Measurements from ENCODE around the gene MOXD1. TPM values are rescaled to one million over a fixed set of nuclear protein-coding genes. Genes with fewer than 3 reads are reported as not detected.

MOXD1 gene
- total RNA-seq = 4.5 and 6.5 TPM in 2 replicates
- polyA plus RNA-seq (2012) = 9.1 TPM

DNA sequence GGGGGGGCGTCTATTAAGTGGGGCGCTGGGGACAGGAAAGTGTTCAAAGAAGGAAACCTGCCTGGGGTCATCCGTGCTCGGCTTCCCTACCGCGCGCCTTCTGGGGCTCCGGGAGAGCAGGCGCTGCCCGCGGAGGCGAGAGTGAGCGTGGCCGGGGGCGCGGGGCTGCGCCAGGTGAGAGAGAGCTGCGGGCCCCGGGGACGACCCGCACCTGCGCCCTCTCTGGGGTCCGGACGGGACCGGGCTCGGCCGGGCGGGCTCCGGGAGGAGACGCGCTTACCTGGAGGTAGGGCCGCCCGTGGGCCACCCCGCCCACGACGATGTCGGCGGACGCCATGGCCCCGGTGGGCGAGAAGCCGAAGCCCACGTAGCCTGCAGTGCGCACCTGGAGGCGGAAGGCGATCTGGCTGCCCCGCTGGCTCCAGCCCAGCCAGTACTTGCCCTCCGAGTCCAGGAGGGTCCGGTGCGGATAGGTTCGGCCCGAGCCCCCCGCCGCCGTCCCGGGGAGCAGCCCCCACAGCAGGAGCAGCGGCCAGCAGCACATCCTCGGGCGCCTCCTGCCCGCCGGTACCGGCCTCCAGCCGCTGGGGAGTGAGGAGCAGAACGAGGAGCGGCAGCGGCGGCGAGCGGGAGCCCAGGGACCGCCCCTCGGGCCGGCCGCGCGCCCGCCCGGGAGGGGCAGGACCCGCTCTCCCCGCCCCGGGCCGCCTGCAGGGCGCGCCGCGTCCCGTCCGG lies at the start of gene MOXD1:
MOXD1 (minus strand) TSS at position 593 of the 735 bp plus-strand sequence; CDS start at position 544, 49 bp downstream.
- peak; percentile 57 for DNase-seq (ENCODE audit: low read depth)

GRCh38 chr6:132446855-132447241 lies 45.6 kb upstream of the MOXD1 start:
- no peak for DNase-seq (ENCODE audit: low read depth)

DNA sequence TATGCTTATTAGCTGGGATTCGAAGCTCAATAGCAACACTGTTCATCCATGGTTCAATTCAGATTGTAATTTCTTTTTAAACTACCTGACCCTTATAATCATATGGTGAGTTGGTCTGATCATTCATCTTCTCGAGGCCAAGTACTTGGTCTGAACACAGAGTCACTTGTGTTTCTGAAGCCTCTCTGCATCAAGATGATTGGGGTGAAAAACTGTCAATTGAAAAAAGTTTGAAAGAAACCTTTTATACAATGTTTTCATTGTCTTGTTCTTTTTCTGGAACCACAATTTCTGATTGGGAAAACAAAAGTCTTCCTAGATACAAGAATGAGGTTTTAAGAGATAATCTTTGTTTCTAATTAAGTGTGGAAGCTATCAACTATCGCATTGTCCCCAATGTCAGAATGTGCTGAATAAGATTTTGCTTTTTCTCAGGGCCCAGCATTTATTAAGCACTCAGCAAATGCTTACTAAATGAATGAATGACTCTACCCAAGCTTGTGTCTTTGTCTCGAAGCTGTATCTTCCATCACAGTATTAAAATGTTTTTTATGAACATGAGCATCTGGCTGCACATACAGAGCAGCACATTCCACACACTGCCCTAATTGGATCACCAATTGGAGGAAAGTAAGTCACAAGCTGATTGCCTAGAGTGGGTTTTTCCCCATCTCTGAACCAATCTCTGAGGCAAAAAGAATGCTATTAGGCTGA lies 45.0 kb upstream of the MOXD1 start:
- no peak for DNase-seq (ENCODE audit: low read depth)

- peak; percentile 46 for DNase-seq (ENCODE audit: low read depth)
Measured at GRCh38 chr6:132445201-132445951, 44.1 kb upstream of the MOXD1 start.

- no peak for DNase-seq (ENCODE audit: low read depth)
Measured at GRCh38 chr6:132443206-132443605, 41.9 kb upstream of the MOXD1 start.

DNA sequence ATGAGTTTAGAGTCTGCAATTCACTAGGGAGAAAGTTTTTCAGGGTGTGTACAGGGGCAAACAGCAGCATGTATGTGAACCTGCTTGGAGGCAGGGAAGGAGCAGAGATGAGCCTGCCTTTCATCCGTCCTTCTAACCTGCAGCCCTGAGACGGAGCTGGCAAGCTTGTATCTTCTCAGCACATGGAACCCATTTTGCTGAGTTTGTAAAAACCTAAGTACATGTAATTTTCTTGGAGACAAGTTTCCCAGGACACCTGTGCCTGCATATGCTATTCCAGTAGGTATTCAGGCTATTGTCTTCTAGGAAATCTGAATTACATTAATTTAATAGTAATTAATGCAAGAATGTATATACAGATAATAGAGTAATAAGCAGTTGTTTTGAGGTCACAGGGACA lies 28.8 kb upstream of the MOXD1 start:
- no peak for DNase-seq (ENCODE audit: low read depth)

DNA sequence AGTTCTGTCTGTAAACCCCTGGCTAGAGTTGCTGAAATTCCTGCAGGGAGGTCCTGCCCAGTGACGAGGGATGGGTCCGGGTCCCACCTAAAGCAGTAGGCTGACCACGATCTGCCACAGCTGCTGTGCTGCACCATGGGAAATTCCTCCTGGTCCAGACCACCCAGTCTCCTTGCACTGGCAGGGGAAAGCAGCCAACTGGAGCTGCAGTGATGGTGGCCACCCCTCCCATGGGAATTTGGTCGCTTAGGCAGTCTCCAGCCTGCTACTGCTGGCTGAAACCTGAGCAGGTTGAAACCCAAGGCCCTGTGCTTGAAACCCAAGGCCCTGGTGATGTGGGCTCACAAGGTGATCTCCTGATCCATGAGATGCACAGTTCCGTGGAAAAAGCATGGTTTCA lies 23.9 kb upstream of the MOXD1 start:
- DNase-seq (ENCODE audit: low read depth) = peak; percentile 64

GRCh38 chr6:132423839-132424238 lies 22.6 kb upstream of the MOXD1 start:
- no peak for DNase-seq (ENCODE audit: low read depth)

GRCh38 chr6:132418235-132418965 lies 17.1 kb upstream of the MOXD1 start:
- DNase-seq (ENCODE audit: low read depth) = no peak

GRCh38 chr6:132414761-132415160 lies 13.5 kb upstream of the MOXD1 start:
- DNase-seq (ENCODE audit: low read depth) = no peak

DNA sequence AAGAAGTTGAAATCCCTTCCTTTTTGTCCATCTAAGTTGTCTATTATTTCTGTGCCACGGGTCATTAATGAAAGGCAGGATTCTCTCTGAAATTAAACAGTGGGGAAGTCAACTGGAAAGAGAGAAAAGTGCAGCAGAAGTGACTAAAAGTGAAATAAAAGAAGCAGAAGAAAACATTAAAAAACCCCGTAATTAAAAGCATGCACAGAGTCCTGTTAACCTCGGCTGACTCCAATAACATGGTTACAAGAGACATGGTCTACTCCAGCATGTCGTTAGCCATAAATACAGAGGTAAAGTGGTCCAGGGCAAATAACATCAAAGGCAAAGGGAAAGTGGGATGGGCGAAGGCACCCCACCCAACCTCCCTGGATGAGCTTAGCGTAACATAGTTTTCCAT lies 13.0 kb upstream of the MOXD1 start:
- DNase-seq (ENCODE audit: low read depth) = no peak

DNA sequence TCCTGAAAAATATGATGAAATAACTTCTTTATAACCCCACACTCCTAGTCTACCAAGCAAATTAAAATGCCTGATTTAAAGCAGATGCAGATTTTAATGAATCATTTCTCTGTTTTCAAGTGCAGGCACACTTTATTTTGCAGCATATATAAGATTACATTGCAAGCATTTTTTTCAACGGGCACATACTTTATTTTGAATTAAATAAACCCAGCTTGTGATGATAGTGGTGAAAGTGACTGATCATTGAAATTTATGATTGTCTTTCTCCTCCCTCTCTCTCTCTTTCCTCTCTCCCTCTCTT lies 12.2 kb upstream of the MOXD1 start:
- no peak for DNase-seq (ENCODE audit: low read depth)

DNA sequence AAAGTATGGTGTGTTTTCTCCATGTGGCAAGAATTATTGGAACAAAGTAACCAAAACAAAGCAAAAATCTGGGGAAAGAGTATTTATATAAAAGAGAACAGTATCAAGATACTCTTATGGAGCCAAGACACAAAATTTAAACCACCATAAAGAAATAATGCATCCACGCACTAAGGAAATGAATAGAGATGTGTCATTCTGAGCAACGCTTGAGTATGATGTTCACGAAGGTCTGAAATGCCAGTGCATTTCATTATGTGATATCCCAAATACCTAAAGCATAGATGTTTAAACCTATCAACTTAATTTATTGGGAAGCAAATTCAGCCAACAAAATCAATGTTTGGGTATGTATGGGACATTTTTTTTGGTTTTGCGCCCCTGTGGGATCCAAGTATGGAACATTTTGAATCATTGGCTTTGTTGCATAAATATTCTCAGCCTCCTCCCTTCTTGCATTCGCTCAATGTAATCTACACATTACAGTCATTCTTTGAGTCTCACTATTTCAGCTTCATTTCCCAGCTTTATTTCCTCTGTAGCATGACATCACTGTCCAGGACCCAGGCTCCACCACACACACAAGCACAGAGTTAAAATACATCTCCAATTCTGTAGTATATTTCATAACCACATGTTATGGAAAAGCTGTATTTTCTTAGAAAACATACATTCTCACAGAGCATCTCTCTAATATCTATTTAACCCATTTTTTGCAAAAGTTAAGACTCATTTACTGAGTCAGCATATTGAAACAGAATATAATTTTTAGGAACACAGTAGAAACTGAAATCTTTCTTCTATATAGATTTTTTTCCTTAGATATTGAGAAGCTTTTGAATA lies 11.6 kb upstream of the MOXD1 start:
- no peak for DNase-seq (ENCODE audit: low read depth)

GRCh38 chr6:132411296-132411695 lies 10.0 kb upstream of the MOXD1 start:
- DNase-seq (ENCODE audit: low read depth) = no peak

DNA sequence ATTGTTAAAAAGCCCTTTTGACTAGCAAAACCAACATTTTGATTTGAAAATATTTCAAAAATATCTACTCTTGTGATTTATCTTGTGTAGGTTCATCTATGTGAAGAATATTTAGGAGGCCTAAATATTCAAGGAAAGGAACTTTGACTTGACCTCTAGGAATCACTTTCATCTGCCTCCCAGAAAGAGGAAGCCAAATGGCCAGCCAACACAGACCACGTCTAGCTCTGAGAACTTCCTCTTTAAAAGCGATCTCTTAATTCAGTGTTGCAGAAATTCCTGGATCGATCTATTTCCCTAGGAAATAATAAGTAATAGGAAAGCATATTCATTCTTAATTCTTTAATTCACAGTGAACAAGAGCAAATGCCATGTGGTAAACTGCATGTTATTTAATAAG lies 9.6 kb upstream of the MOXD1 start:
- DNase-seq (ENCODE audit: low read depth) = no peak

GRCh38 chr6:132405143-132405915 lies 4.1 kb upstream of the MOXD1 start:
- no peak for DNase-seq (ENCODE audit: low read depth)

DNA sequence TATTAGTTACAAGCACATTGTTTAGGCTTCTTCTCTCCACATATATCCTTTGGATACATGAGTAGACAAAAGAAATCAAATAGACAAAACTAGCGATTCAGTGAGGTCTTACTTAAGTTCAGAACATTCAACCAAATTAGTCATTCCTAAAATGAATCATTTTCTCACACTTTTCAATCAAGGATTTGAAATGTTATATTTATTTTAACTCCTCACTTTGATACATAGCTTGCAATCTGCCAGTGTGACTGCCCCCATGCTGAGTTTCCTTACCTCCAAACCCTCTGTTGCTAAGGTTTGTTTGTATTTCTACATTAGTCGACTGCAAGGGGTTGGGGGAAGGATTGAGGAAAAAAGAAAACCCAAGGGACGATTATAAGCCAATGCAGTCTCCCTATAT lies 3.5 kb upstream of the MOXD1 start:
- DNase-seq (ENCODE audit: low read depth) = no peak

GRCh38 chr6:132404330-132404729 lies 3.1 kb upstream of the MOXD1 start:
- DNase-seq (ENCODE audit: low read depth) = no peak

- no peak for DNase-seq (ENCODE audit: low read depth)
Measured at GRCh38 chr6:132401618-132402285, 477 bp upstream of the MOXD1 start.

DNA sequence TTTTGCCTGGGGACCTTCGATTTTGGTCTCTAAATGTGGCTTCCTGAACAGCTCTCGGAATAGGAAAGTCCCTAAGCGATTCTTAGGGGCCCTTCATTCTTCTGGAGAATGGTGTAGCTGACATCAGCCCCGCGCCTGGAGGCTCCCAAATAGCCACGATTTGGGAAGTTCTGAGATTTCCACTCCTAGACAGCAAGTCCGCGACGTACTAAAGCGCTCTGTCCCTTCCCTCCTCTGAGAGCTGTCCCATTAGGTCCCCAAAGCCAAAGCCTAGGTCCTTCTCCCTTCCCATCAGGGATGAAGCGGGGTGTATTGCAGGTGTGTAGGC lies 756 bp downstream of the MOXD1 start:
- no peak for DNase-seq (ENCODE audit: low read depth)

All from myocyte (in vitro differentiated cells).